Measurements from ENCODE around the gene OR9G1.

Gene OR9G1

DNA sequence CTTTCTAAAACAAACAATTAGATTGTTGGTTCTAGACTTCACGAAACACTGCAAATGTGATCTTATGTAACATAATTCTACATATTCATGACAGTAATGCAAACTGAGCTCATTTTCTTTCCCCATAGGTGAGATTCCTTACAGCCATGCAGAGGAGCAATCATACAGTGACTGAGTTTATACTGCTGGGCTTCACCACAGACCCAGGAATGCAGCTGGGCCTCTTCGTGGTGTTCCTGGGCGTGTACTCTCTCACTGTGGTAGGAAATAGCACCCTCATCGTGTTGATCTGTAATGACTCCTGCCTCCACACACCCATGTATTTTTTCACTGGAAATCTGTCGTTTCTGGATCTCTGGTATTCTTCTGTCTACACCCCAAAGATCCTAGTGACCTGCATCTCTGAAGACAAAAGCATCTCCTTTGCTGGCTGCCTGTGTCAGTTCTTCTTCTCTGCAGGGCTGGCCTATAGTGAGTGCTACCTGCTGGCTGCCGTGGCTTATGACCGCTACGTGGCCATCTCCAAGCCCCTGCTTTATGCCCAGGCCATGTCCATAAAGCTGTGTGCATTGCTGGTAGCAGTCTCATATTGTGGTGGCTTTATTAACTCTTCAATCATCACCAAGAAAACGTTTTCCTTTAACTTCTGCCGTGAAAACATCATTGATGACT, 1.5 kb downstream of the OR9G1 start:
- H3K4me3 ChIP-seq (ENCODE audit: insufficient read length, low read depth) = no peak overlapping the region
- TF ChIP-seq SUZ12 (IDR thresholded peaks at IDR 0.05; ENCODE audit: extremely low read depth, insufficient read depth, insufficient read length) = no peak
- TF ChIP-seq YY1 (IDR thresholded peaks at IDR 0.05; ENCODE audit: insufficient read depth, insufficient read length) = no peak
- TF ChIP-seq ZNF274 (IDR thresholded peaks at IDR 0.05; ENCODE audit: low read depth, low read length) = no peak

DNA sequence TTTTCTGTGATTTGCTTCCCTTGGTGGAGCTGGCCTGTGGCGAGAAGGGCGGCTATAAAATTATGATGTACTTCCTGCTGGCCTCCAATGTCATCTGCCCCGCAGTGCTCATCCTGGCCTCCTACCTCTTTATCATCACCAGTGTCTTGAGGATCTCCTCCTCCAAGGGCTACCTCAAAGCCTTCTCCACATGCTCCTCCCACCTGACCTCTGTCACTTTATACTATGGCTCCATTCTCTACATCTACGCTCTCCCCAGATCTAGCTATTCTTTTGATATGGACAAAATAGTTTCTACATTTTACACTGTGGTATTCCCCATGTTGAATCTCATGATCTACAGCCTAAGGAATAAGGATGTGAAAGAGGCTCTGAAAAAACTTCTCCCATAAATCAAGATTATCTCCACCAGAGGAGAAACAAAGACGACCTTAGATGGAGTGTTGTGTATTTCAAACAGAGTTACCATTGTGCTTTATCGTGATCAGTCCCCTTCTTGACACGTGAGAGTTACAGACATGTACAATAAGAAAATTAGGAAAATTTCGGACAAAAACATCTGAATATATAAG, 2.1 kb downstream of the OR9G1 start:
- no peaks in the 10 kb centered on the region for H3K36me3 ChIP-seq (ENCODE audit: insufficient read depth, insufficient read length, low read length)
- H3K4me1 ChIP-seq (ENCODE audit: insufficient read depth, insufficient read length) = no peaks in the 10 kb centered on the region
- H3K9me3 ChIP-seq (ENCODE audit: insufficient read depth, low read length) = no peaks in the 10 kb centered on the region
- H3K9ac ChIP-seq (ENCODE audit: insufficient read length, low read depth) = no peak overlapping the region
- TF ChIP-seq YY1 (IDR thresholded peaks at IDR 0.05; ENCODE audit: insufficient read depth, insufficient read length) = no peak
- TF ChIP-seq SUZ12 (IDR thresholded peaks at IDR 0.05; ENCODE audit: extremely low read depth, insufficient read depth, insufficient read length) = no peak
- no peak for TF ChIP-seq ZNF274 (IDR thresholded peaks at IDR 0.05; ENCODE audit: low read depth, low read length)
- no peaks in the 10 kb centered on the region for H3K27me3 ChIP-seq (ENCODE audit: insufficient read depth, insufficient read length)
- no peak overlapping the region for H3K4me3 ChIP-seq (ENCODE audit: insufficient read length, low read depth)
- no peak for DNase-seq (ENCODE audit: low read depth, low spot score)

More for the DNA sequence above, 1.5 kb downstream of the OR9G1 start:
- Histone ChIP-seq H3K9me3 (ENCODE audit: insufficient read depth, low read length) (no peaks in the 10 kb centered on the region), H3K9ac (ENCODE audit: insufficient read length, low read depth) (no peak overlapping the region), H3K4me1 (ENCODE audit: insufficient read depth, insufficient read length) (no peaks in the 10 kb centered on the region), H3K36me3 (ENCODE audit: insufficient read depth, insufficient read length, low read length) (no peaks in the 10 kb centered on the region), H3K27me3 (ENCODE audit: insufficient read depth, insufficient read length) (no peaks in the 10 kb centered on the region)
- no peak for DNase-seq (ENCODE audit: low read depth, low spot score)

DNA sequence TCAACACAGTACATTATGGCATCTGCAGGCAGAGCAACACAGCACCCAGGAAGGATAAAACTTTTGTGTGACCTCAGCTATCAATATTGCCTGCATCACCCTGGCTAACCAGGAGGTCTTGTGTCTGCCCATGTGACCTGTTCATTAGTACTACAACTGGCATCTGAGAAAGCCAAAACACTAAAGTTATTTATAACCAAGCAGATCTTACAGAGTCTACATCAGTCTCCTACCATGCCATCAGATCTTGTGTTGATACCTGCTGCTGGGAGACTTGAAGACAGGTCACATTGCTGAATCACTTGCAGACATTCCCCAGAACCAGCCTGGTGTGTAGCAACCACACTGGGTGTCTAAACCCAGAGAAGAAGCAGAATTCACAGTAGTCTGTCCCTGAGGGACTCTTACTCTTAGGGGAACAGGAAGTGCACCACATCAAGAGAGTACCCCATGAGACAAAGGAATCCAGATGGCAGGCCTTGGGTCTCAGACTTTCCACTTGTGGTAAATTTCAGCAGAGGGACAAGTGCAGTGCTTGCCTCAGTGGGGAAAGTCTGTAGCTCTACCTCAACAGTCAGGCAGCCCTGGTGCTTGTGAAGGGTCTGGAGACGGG, 7.0 kb downstream of the OR9G1 start:
- H3K4me3 ChIP-seq (ENCODE audit: insufficient read length, low read depth) = no peak overlapping the region
- 0 out of 2 replicates have a peak, but pooled peaks cover 9% of the 10 kb centered on the region for H3K9me3 ChIP-seq (ENCODE audit: insufficient read depth, low read length)
- TF ChIP-seq SUZ12 (IDR thresholded peaks at IDR 0.05; ENCODE audit: extremely low read depth, insufficient read depth, insufficient read length) (no peak), ZNF274 (IDR thresholded peaks at IDR 0.05; ENCODE audit: low read depth, low read length) (no peak), YY1 (IDR thresholded peaks at IDR 0.05; ENCODE audit: insufficient read depth, insufficient read length) (no peak)
- H3K27me3 ChIP-seq (ENCODE audit: insufficient read depth, insufficient read length) = no peaks in the 10 kb centered on the region
- no peaks in the 10 kb centered on the region for H3K4me1 ChIP-seq (ENCODE audit: insufficient read depth, insufficient read length)
- DNase-seq (ENCODE audit: low read depth, low spot score) = no peak
- H3K36me3 ChIP-seq (ENCODE audit: insufficient read depth, insufficient read length, low read length) = no peaks in the 10 kb centered on the region
- H3K9ac ChIP-seq (ENCODE audit: insufficient read length, low read depth) = no peak overlapping the region

DNA sequence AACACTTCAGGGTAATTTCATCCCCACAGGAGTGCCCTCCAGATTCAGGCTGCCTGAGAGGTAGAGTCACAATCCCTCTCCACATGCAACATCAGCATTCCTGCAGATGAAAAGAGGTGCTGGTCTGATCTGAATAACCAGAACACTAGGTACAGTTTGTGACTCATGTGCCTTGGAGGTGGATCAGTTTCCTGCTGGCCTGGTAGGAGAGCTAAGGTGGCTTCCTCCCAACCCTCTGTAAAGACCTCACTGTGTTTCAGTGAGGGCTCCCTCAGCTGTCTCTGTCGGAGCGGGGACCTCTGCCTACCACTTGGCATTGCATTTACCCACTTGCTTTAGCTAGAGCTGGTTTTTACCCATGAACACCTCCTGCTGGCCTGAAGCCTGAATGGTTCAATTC, 7.6 kb downstream of the OR9G1 start:
- Histone ChIP-seq H3K36me3 (ENCODE audit: insufficient read depth, insufficient read length, low read length) (no peaks in the 10 kb centered on the region), H3K27me3 (ENCODE audit: insufficient read depth, insufficient read length) (no peaks in the 10 kb centered on the region), H3K4me1 (ENCODE audit: insufficient read depth, insufficient read length) (no peaks in the 10 kb centered on the region), H3K4me3 (ENCODE audit: insufficient read length, low read depth) (no peak overlapping the region), H3K9me3 (ENCODE audit: insufficient read depth, low read length) (0 out of 2 replicates have a peak, but pooled peaks cover 9% of the 10 kb centered on the region), H3K9ac (ENCODE audit: insufficient read length, low read depth) (no peak overlapping the region)
- no peak for DNase-seq (ENCODE audit: low read depth, low spot score)
- TF ChIP-seq SUZ12 (IDR thresholded peaks at IDR 0.05; ENCODE audit: extremely low read depth, insufficient read depth, insufficient read length) = no peak
- TF ChIP-seq ZNF274 (IDR thresholded peaks at IDR 0.05; ENCODE audit: low read depth, low read length) = no peak
- TF ChIP-seq YY1 (IDR thresholded peaks at IDR 0.05; ENCODE audit: insufficient read depth, insufficient read length) = no peak

DNA sequence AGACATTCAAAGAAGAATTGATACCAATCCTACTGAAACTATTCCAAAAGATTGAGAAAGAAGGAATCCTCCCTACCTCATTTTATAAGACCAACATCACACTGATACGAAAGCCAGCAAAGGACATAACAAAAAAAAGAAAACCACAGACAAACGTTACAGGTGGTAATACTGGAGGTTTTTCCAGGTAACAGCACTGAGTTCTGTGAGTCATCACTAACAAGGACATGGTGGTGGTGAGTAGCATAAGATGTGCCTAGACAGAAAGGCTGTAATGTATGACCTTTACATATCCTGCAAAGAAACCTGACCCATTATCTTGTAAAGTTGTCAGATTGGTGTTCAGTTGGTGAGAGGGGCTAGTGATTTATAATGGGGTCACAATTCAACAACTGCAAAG, 15.3 kb downstream of the OR9G1 start:
- H3K4me3 ChIP-seq (ENCODE audit: insufficient read length, low read depth) = no peak overlapping the region
- H3K9me3 ChIP-seq (ENCODE audit: insufficient read depth, low read length) = no peaks in the 10 kb centered on the region
- no peaks in the 10 kb centered on the region for H3K36me3 ChIP-seq (ENCODE audit: insufficient read depth, insufficient read length, low read length)
- no peak overlapping the region for H3K9ac ChIP-seq (ENCODE audit: insufficient read length, low read depth)
- H3K27me3 ChIP-seq (ENCODE audit: insufficient read depth, insufficient read length) = no peaks in the 10 kb centered on the region
- no peak for TF ChIP-seq SUZ12 (IDR thresholded peaks at IDR 0.05; ENCODE audit: extremely low read depth, insufficient read depth, insufficient read length)
- H3K4me1 ChIP-seq (ENCODE audit: insufficient read depth, insufficient read length) = no peaks in the 10 kb centered on the region
- DNase-seq (ENCODE audit: low read depth, low spot score) = no peak

DNA sequence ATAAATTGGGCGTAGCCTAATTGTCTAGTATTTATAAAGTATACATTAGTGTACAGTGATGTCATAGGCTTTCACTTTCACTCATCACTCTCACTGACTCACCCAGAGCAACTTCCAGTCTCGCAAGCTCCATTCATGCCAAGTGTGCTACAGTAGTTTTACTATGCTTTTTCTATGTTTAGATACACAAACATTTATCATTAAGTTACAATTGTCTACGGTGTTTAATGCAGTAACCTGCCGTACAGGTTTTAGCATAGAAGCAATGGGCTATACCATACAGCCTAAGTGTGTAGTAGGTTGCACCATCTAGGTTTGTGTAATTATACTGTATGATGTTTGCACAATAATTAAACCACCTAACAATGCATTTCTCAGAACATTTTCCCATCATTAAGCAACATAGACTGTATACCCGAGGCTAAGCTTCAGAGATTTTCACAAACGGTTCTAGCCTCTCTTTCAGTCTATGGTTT, 17.5 kb downstream of the OR9G1 start:
- no peaks in the 10 kb centered on the region for H3K4me1 ChIP-seq (ENCODE audit: insufficient read depth, insufficient read length)
- H3K36me3 ChIP-seq (ENCODE audit: insufficient read depth, insufficient read length, low read length) = no peaks in the 10 kb centered on the region
- H3K9me3 ChIP-seq (ENCODE audit: insufficient read depth, low read length) = no peaks in the 10 kb centered on the region
- no peak overlapping the region for H3K9ac ChIP-seq (ENCODE audit: insufficient read length, low read depth)
- DNase-seq (ENCODE audit: low read depth, low spot score) = no peak
- no peaks in the 10 kb centered on the region for H3K27me3 ChIP-seq (ENCODE audit: insufficient read depth, insufficient read length)
- TF ChIP-seq SUZ12 (IDR thresholded peaks at IDR 0.05; ENCODE audit: extremely low read depth, insufficient read depth, insufficient read length) = no peak
- no peak for TF ChIP-seq YY1 (IDR thresholded peaks at IDR 0.05; ENCODE audit: insufficient read depth, insufficient read length)
- TF ChIP-seq ZNF274 (IDR thresholded peaks at IDR 0.05; ENCODE audit: low read depth, low read length) = no peak
- H3K4me3 ChIP-seq (ENCODE audit: insufficient read length, low read depth) = no peak overlapping the region

DNA sequence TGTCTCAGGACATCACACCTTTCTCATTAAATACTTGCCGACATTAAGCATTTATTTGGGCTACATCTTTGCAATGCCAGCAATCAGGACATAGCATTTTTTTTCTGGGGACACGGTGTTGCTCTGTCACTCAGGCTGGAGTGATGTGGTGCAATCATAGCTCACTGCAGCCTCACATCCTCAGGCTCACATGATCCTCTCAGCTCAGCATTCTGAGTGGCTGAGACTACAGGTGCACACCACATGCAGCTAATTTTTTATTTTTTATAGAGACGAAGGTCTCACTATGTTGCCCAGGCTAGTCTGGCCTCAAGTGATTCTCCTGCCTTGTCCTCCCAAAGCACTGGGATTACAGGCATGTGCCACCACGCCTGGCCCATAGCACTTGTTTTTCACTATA, 21.6 kb downstream of the OR9G1 start:
- Histone ChIP-seq H3K27me3 (ENCODE audit: insufficient read depth, insufficient read length) (no peaks in the 10 kb centered on the region), H3K36me3 (ENCODE audit: insufficient read depth, insufficient read length, low read length) (no peaks in the 10 kb centered on the region), H3K9ac (ENCODE audit: insufficient read length, low read depth) (no peak overlapping the region), H3K4me1 (ENCODE audit: insufficient read depth, insufficient read length) (no peaks in the 10 kb centered on the region), H3K4me3 (ENCODE audit: insufficient read length, low read depth) (no peak overlapping the region), H3K9me3 (ENCODE audit: insufficient read depth, low read length) (no peaks in the 10 kb centered on the region)
- TF ChIP-seq ZNF274 (IDR thresholded peaks at IDR 0.05; ENCODE audit: low read depth, low read length) (no peak), YY1 (IDR thresholded peaks at IDR 0.05; ENCODE audit: insufficient read depth, insufficient read length) (no peak), SUZ12 (IDR thresholded peaks at IDR 0.05; ENCODE audit: extremely low read depth, insufficient read depth, insufficient read length) (no peak)
- no peak for DNase-seq (ENCODE audit: low read depth, low spot score)

All from NT2/D1 (cell line).